T-helper 1 cell (primary cell): ENCODE results near the gene GOT2.
"Not testable (repeated sequence)": the region's sequence is repeated elsewhere in the genome, so short reads cannot be mapped to it uniquely, and the experiment has no call there.

Experiments used
- DNase-seq, 5 donors: peaks; one replicate each; pipeline ENCODE4 v3.0.0-alpha.2; 2012 to 2020

Gene GOT2

GRCh38 chr16:58716468-58716867 lies 17.6 kb downstream of the GOT2 start:
- DNase-seq: no peak

- DNase-seq: no peak
These were observed 20.4 kb downstream of the GOT2 start for GRCh38 chr16:58713742-58714141.

GRCh38 chr16:58709333-58709732 lies 24.8 kb downstream of the GOT2 start:
- no peak for DNase-seq

- DNase-seq: no peak
These were observed 35.0 kb downstream of the GOT2 start for GRCh38 chr16:58699151-58699550.

- no peak for DNase-seq
These were observed 38.7 kb downstream of the GOT2 start for GRCh38 chr16:58695368-58695767.

- DNase-seq: no peak
These were observed 41.7 kb downstream of the GOT2 start for GRCh38 chr16:58692450-58692849.

GRCh38 chr16:58686985-58687706 lies 47.0 kb downstream of the GOT2 start:
- not testable (repeated sequence) for DNase-seq

- DNase-seq: no peak
These were observed 49.0 kb downstream of the GOT2 start for GRCh38 chr16:58685084-58685449.

GRCh38 chr16:58684354-58685083 lies 49.6 kb downstream of the GOT2 start, which contains the start of gene SLC38A7:
SLC38A7 (minus strand) TSS chr16:58684770; CDS start chr16:58680126, 4,644 bp downstream.
- peak; percentile 39 to 67 (median 54) for DNase-seq

- DNase-seq: no peak
These were observed 50.1 kb downstream of the GOT2 start for GRCh38 chr16:58684001-58684353.

GRCh38 chr16:58679763-58680162 lies 54.4 kb downstream of the GOT2 start:
- DNase-seq: no peak

GRCh38 chr16:58678716-58679115 lies 55.4 kb downstream of the GOT2 start:
- DNase-seq: no peak

GRCh38 chr16:58678269-58678668 lies 55.8 kb downstream of the GOT2 start:
- DNase-seq: no peak

GRCh38 chr16:58670946-58671583 lies 63.1 kb downstream of the GOT2 start:
- DNase-seq: no peak

- no peak for DNase-seq
These were observed 63.9 kb downstream of the GOT2 start for GRCh38 chr16:58670177-58670576.

- DNase-seq: no peak
These were observed 68.9 kb downstream of the GOT2 start for GRCh38 chr16:58665200-58665599.

- DNase-seq: peak in 1 of 5 donors; percentile 29
These were observed 72.8 kb downstream of the GOT2 start for GRCh38 chr16:58661199-58661830.

GRCh38 chr16:58659911-58660310 lies 74.2 kb downstream of the GOT2 start:
- not testable (repeated sequence) for DNase-seq

- no peak for DNase-seq
These were observed 75.3 kb downstream of the GOT2 start for GRCh38 chr16:58658796-58659211.
